Subcutaneous abdominal adipose tissue (tissue), 5 donors: ENCODE data around the gene PRDM5.

Experiments
- H3K27ac ChIP-seq: one replicate; pipeline ENCODE4 v1.7.0; 2013; ENCODE audit warnings: low read depth, mild to moderate bottlenecking, inconsistent platforms, low read length, moderate library complexity
- H3K27me3 ChIP-seq, 5 donors: one replicate each; pipeline ENCODE4 v1.7.0; 2013; ENCODE audit warnings: low read length in 5 of 5, inconsistent platforms in 1 of 5; ENCODE audit not compliant: control insufficient read depth in 5 of 5, insufficient read depth in 4 of 5
- H3K36me3 ChIP-seq, 5 donors: one replicate each; pipeline ENCODE4 v1.7.0; 2013; ENCODE audit warnings: low read length in 5 of 5; ENCODE audit not compliant: control insufficient read depth in 5 of 5, insufficient read depth in 5 of 5
- H3K4me1 ChIP-seq, 5 donors: one replicate each; pipeline ENCODE4 v1.7.0; 2013; ENCODE audit warnings: low read length in 5 of 5, mild to moderate bottlenecking in 3 of 5, moderate library complexity in 1 of 5; ENCODE audit not compliant: control insufficient read depth in 5 of 5, insufficient read depth in 5 of 5
- H3K4me3 ChIP-seq, 5 donors: one replicate each; pipeline ENCODE4 v1.7.0; 2013; ENCODE audit warnings: low read length in 5 of 5, low read depth in 1 of 5
- H3K9ac ChIP-seq, 5 donors: one replicate each; pipeline ENCODE4 v1.7.0; 2013; ENCODE audit warnings: low read length in 5 of 5, mild to moderate bottlenecking in 4 of 5, moderate library complexity in 3 of 5
- H3K9me3 ChIP-seq, 5 donors: one replicate each; pipeline ENCODE4 v1.7.0; 2013; ENCODE audit warnings: low read length in 5 of 5; ENCODE audit not compliant: control insufficient read depth in 5 of 5
- donor health status: healthy.
- donor health status: healthy.
- donor health status: healthy.
- donor health status: healthy.
- donor health status: healthy.

Gene PRDM5

GRCh38 chr4:120881351-120881750, 41.2 kb downstream of the PRDM5 start:
- no peak overlapping the region for H3K27ac ChIP-seq
- no peaks in the 10 kb centered on the region for H3K4me1 ChIP-seq
- H3K4me3 ChIP-seq, result no peak overlapping the region
- peaks cover 0 to 7% (median 3%) of the 10 kb centered on the region in 5 donors for H3K9me3 ChIP-seq
- no peaks in the 10 kb centered on the region for H3K27me3 ChIP-seq
- peaks cover 0 to 2% (median 0%) of the 10 kb centered on the region in 5 donors for H3K36me3 ChIP-seq
- no peak overlapping the region for H3K9ac ChIP-seq

- no peaks in the 10 kb centered on the region for H3K27me3 ChIP-seq
Observed at GRCh38 chr4:120877021-120877420, 45.5 kb downstream of the PRDM5 start.

GRCh38 chr4:120874792-120875774, 47.4 kb downstream of the PRDM5 start:
- H3K27ac ChIP-seq, result no peak overlapping the region
- no peaks in the 10 kb centered on the region for H3K36me3 ChIP-seq
- no peak overlapping the region for H3K9ac ChIP-seq
- peaks cover 0 to 12% (median 3%) of the 10 kb centered on the region in 5 donors for H3K4me1 ChIP-seq
- no peaks in the 10 kb centered on the region for H3K27me3 ChIP-seq
- no peak overlapping the region for H3K4me3 ChIP-seq
- peaks cover 0 to 5% (median 0%) of the 10 kb centered on the region in 5 donors for H3K9me3 ChIP-seq

More at GRCh38 chr4:120877021-120877420, 45.5 kb downstream of the PRDM5 start:
- Histone ChIP-seq H3K4me3 (no peak overlapping the region), H3K9me3 (peaks cover 0 to 7% (median 3%) of the 10 kb centered on the region in 5 donors), H3K27ac (no peak overlapping the region), H3K4me1 (peaks cover 0 to 12% (median 3%) of the 10 kb centered on the region in 5 donors), H3K9ac (no peak overlapping the region), H3K36me3 (peaks cover 0 to 2% (median 0%) of the 10 kb centered on the region in 5 donors)

- Histone ChIP-seq H3K36me3 (no peaks in the 10 kb centered on the region), H3K4me1 (peaks cover 0 to 12% (median 3%) of the 10 kb centered on the region in 5 donors), H3K4me3 (no peak overlapping the region), H3K9me3 (no peaks in the 10 kb centered on the region), H3K27me3 (no peaks in the 10 kb centered on the region), H3K27ac (no peak overlapping the region), H3K9ac (no peak overlapping the region)
Observed at GRCh38 chr4:120873554-120873953, 49.0 kb downstream of the PRDM5 start.

- Histone ChIP-seq H3K4me1 (peaks cover 0 to 12% (median 3%) of the 10 kb centered on the region in 5 donors), H3K27ac (no peak overlapping the region), H3K9ac (no peak overlapping the region), H3K9me3 (no peaks in the 10 kb centered on the region), H3K36me3 (no peaks in the 10 kb centered on the region), H3K27me3 (no peaks in the 10 kb centered on the region), H3K4me3 (no peak overlapping the region)
Observed at GRCh38 chr4:120871173-120871572, 51.4 kb downstream of the PRDM5 start.

- Histone ChIP-seq H3K27ac (no peak overlapping the region), H3K4me1 (peaks cover 0 to 9% (median 0%) of the 10 kb centered on the region in 5 donors), H3K9ac (no peak overlapping the region), H3K36me3 (no peaks in the 10 kb centered on the region), H3K27me3 (no peaks in the 10 kb centered on the region), H3K4me3 (no peak overlapping the region), H3K9me3 (no peaks in the 10 kb centered on the region)
Observed at GRCh38 chr4:120870279-120870673, 52.2 kb downstream of the PRDM5 start.

- H3K4me1 ChIP-seq, result peaks cover 0 to 4% (median 0%) of the 10 kb centered on the region in 5 donors
- H3K36me3 ChIP-seq, result no peaks in the 10 kb centered on the region
- no peak overlapping the region for H3K27ac ChIP-seq
- no peak overlapping the region for H3K9ac ChIP-seq
- H3K27me3 ChIP-seq, result no peaks in the 10 kb centered on the region
- no peaks in the 10 kb centered on the region for H3K9me3 ChIP-seq
- no peak overlapping the region for H3K4me3 ChIP-seq
Observed at GRCh38 chr4:120869613-120870278, 52.8 kb downstream of the PRDM5 start.

- no peak overlapping the region for H3K27ac ChIP-seq
Observed at GRCh38 chr4:120867506-120867905, 55.0 kb downstream of the PRDM5 start.

GRCh38 chr4:120865985-120866384, 56.5 kb downstream of the PRDM5 start:
- Histone ChIP-seq H3K27ac (no peak overlapping the region), H3K36me3 (no peaks in the 10 kb centered on the region)

More at GRCh38 chr4:120867506-120867905, 55.0 kb downstream of the PRDM5 start:
- Histone ChIP-seq H3K9ac (no peak overlapping the region), H3K27me3 (no peaks in the 10 kb centered on the region), H3K36me3 (no peaks in the 10 kb centered on the region), H3K9me3 (no peaks in the 10 kb centered on the region), H3K4me3 (no peak overlapping the region), H3K4me1 (no peaks in the 10 kb centered on the region)

GRCh38 chr4:120864969-120865368, 57.6 kb downstream of the PRDM5 start:
- Histone ChIP-seq H3K9ac (no peak overlapping the region), H3K36me3 (no peaks in the 10 kb centered on the region), H3K4me1 (no peaks in the 10 kb centered on the region), H3K4me3 (no peak overlapping the region), H3K27ac (no peak overlapping the region), H3K27me3 (no peaks in the 10 kb centered on the region), H3K9me3 (no peaks in the 10 kb centered on the region)

More at GRCh38 chr4:120865985-120866384, 56.5 kb downstream of the PRDM5 start:
- H3K9me3 ChIP-seq, result no peaks in the 10 kb centered on the region
- no peaks in the 10 kb centered on the region for H3K4me1 ChIP-seq
- H3K4me3 ChIP-seq, result no peak overlapping the region
- no peaks in the 10 kb centered on the region for H3K27me3 ChIP-seq
- H3K9ac ChIP-seq, result no peak overlapping the region
